Measurements from ENCODE around the gene DCP2. TPM values are rescaled to one million over a fixed set of nuclear protein-coding genes. Genes with fewer than 3 reads are reported as not detected.

Gene DCP2
- total RNA-seq, 1 experiment from 2014 or later: 176 TPM

DNA sequence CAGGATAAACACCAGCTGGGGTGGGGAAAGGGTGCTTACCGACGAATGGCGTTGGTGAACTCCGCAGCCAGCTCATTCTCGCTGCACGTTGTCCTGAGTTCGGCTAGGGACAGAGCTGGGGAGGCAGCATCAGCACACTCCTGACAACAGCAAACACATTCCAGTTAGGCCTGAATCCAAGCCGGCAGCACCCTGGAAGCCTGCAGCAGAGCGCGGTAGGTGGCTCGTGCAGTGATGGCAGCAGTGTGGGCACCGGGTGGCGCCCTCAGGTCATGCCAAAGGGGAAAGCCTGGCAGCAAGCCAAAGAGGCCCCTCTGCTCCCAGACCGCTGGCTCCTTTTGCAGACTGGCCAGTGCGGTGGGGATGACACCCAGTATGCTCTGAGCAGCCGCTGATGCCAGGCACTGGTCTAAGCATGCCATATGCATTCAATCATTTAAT, 66.9 kb downstream of the DCP2 start:
- H3K27ac ChIP-seq (ENCODE audit: insufficient read length, low read depth, low read length): no peak overlapping the region
- no peak overlapping the region for H2AK5ac ChIP-seq (ENCODE audit: insufficient read length, low read length)
- H3K27ac Mint-ChIP-seq: peak overlapping the region in 1 of 3 experiments; percentile 37; a peak in 1 of 7 replicates
- TF ChIP-seq, protein P1, sequence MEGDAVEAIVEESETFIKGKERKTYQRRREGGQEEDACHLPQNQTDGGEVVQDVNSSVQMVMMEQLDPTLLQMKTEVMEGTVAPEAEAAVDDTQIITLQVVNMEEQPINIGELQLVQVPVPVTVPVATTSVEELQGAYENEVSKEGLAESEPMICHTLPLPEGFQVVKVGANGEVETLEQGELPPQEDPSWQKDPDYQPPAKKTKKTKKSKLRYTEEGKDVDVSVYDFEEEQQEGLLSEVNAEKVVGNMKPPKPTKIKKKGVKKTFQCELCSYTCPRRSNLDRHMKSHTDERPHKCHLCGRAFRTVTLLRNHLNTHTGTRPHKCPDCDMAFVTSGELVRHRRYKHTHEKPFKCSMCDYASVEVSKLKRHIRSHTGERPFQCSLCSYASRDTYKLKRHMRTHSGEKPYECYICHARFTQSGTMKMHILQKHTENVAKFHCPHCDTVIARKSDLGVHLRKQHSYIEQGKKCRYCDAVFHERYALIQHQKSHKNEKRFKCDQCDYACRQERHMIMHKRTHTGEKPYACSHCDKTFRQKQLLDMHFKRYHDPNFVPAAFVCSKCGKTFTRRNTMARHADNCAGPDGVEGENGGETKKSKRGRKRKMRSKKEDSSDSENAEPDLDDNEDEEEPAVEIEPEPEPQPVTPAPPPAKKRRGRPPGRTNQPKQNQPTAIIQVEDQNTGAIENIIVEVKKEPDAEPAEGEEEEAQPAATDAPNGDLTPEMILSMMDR (conservative IDR thresholded peaks at IDR 0.05): peak; percentile 72
- no peaks in the 10 kb centered on the region for H3K9me3 Mint-ChIP-seq
- no peaks in the 10 kb centered on the region for H4K20me1 ChIP-seq (ENCODE audit: control insufficient read depth, insufficient read depth, insufficient read length)
- H2BK120ac ChIP-seq (ENCODE audit: low read depth, low read length, poor library complexity, severe bottlenecking): no peak overlapping the region
- no peak overlapping the region for H3K18ac ChIP-seq (ENCODE audit: insufficient read length, low read depth, low read length)
- no CpG with 5 or more reads among the region's 16 CpGs for WGBS (ENCODE audit: extremely low coverage, insufficient read length, low lambda C conversion rate)
- no peak overlapping the region for H4K91ac ChIP-seq (ENCODE audit: insufficient read length, low read depth, low read length)
- no peak overlapping the region for H3K4me2 ChIP-seq (ENCODE audit: insufficient read depth, insufficient read length, low read length)
- no peak overlapping the region for H2BK5ac ChIP-seq (ENCODE audit: insufficient read length, low read length)
- H2BK12ac ChIP-seq (ENCODE audit: insufficient read length, low read depth, low read length): no peak overlapping the region
- peaks cover 2% of the 10 kb centered on the region in 2 experiments; a peak in 3 of 4 replicates for H3K4me1 Mint-ChIP-seq
- H3K4me1 ChIP-seq (ENCODE audit: insufficient read depth, low read length): no peaks in the 10 kb centered on the region; the same call in 1 of the 2 replicates
- H4K5ac ChIP-seq (ENCODE audit: insufficient read length, low read depth, low read length): no peak overlapping the region
- no peak overlapping the region for H2AFZ ChIP-seq (ENCODE audit: low read length)
- no peaks in the 10 kb centered on the region for H3K27me3 Mint-ChIP-seq (ENCODE audit: low read depth)
- no peaks in the 10 kb centered on the region for H3K79me1 ChIP-seq (ENCODE audit: insufficient read depth, low read depth, low read length, poor library complexity, severe bottlenecking)
- H4K8ac ChIP-seq (replicated peaks; ENCODE audit: insufficient read length, low read depth, low read length): no peak overlapping the region
- H3K4me3 Mint-ChIP-seq: no peak overlapping the region
- DNase-seq: peak; percentile 72
- H3K36me3 Mint-ChIP-seq (ENCODE audit: insufficient read depth in 1 of 3, low read depth in 3 of 3): peaks cover 0 to 12% (median 7%) of the 10 kb centered on the region in 3 experiments; a peak in 5 of 7 replicates
- H3K23me2 ChIP-seq (ENCODE audit: insufficient read length, low read depth, low read length, poor library complexity, severe bottlenecking): no peaks in the 10 kb centered on the region
- no peaks in the 10 kb centered on the region for H3K79me2 ChIP-seq (ENCODE audit: insufficient read depth, low read length)
- no peak overlapping the region for H3K23ac ChIP-seq (ENCODE audit: insufficient read length, low read depth, low read length)
- no peak overlapping the region for H3K56ac ChIP-seq (ENCODE audit: insufficient read length, low read depth, low read length)
- no peak overlapping the region for H2BK15ac ChIP-seq (ENCODE audit: low read depth, low read length)
- no peak overlapping the region for H3K4ac ChIP-seq (ENCODE audit: low read depth, low read length)
- H2BK20ac ChIP-seq (ENCODE audit: low read depth, low read length, poor library complexity, severe bottlenecking): no peak overlapping the region
- no peaks in the 10 kb centered on the region for H3K27me3 ChIP-seq (ENCODE audit: insufficient read depth, low read length)
- H3T11ph ChIP-seq (ENCODE audit: low read length): no peak overlapping the region
- H3K14ac ChIP-seq (ENCODE audit: insufficient read depth, low read length): no peak overlapping the region
- H3K9me3 ChIP-seq (ENCODE audit: control insufficient read depth, low read depth, low read length): no peaks in the 10 kb centered on the region
- H3K9ac ChIP-seq (ENCODE audit: extremely low read depth, insufficient read length, low read length): no peak overlapping the region

Data from H9 (cell line).